Progenitor cell of endocrine pancreas (in vitro differentiated cells): ENCODE data around the gene DPYSL5. TPM values are rescaled to one million over a fixed set of nuclear protein-coding genes. Genes with fewer than 3 reads are reported as not detected.

ENCODE experiments used
- DNase-seq: peaks from one replicate; pipeline ENCODE4 v3.0.0; 2021; ENCODE audit warnings: low spot score; ENCODE audit not compliant: unreplicated experiment
- H3K27ac Mint-ChIP-seq: 2 replicates; pipeline ENCODE4 v1.8.0; 2021; ENCODE audit warnings: mild to moderate bottlenecking, moderate library complexity, mixed read lengths
- H3K27me3 Mint-ChIP-seq: 2 replicates; pipeline ENCODE4 v1.8.0; 2021; ENCODE audit warnings: mixed read lengths
- H3K36me3 Mint-ChIP-seq: 2 replicates; pipeline ENCODE4 v1.8.0; 2022; ENCODE audit warnings: mixed read lengths; ENCODE audit not compliant: insufficient read depth
- H3K4me1 Mint-ChIP-seq: 2 replicates; pipeline ENCODE4 v1.8.0; 2021; ENCODE audit warnings: low read depth, mixed read lengths
- H3K4me3 Mint-ChIP-seq: 2 replicates; pipeline ENCODE4 v1.8.0; 2021; ENCODE audit warnings: low read depth, mild to moderate bottlenecking, moderate library complexity, mixed read lengths
- H3K9me3 Mint-ChIP-seq: 2 replicates; pipeline ENCODE4 v1.8.0; 2021; ENCODE audit warnings: low read depth, mixed read lengths
- total RNA-seq: library from RNA; stranded (reverse); gene quantifications from 2 replicates; pipeline ENCODE4 v1.2.1, GENCODE V29; 2021
- TF ChIP-seq, protein P1 (sequence below): fragments of 200-600 bp; sonication (generic); IDR thresholded peaks from one replicate; pipeline ENCODE4 v1.5.0; 2021; ENCODE audit warnings: antibody characterized with exemption, mild to moderate bottlenecking; ENCODE audit not compliant: unreplicated experiment

The DPYSL5 gene
- total RNA-seq, 1 donor from 2014 or later: 75.0 TPM

DNA sequence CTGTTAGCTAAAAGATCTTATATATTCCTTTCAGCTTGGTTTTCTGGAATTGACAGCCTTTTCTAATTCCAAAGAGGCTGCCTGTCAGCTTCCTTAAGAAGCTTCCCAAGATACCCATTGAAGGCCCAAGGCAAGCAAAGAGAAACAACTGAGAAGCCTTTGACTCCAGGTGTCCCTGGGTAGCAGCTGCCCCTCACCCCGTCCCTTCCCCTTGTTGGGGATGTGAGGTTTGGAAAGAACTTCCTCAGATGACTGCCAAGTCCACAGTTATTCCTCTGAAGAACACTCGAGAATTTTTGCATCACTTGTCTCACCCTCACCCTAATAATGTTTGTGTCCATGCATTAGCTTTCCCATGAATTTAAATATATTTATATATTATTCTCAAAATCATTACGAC lies 135.8 kb downstream of the DPYSL5 start:
- Mint-ChIP-seq H3K4me1 (peaks cover 3% of the 10 kb centered on the region), H3K27ac (no peak overlapping the region), H3K4me3 (no peak overlapping the region), H3K36me3 (no peaks in the 10 kb centered on the region), H3K9me3 (no peaks in the 10 kb centered on the region), H3K27me3 (peaks cover 3% of the 10 kb centered on the region)
- DNase-seq: no peak
- TF ChIP-seq, protein P1, sequence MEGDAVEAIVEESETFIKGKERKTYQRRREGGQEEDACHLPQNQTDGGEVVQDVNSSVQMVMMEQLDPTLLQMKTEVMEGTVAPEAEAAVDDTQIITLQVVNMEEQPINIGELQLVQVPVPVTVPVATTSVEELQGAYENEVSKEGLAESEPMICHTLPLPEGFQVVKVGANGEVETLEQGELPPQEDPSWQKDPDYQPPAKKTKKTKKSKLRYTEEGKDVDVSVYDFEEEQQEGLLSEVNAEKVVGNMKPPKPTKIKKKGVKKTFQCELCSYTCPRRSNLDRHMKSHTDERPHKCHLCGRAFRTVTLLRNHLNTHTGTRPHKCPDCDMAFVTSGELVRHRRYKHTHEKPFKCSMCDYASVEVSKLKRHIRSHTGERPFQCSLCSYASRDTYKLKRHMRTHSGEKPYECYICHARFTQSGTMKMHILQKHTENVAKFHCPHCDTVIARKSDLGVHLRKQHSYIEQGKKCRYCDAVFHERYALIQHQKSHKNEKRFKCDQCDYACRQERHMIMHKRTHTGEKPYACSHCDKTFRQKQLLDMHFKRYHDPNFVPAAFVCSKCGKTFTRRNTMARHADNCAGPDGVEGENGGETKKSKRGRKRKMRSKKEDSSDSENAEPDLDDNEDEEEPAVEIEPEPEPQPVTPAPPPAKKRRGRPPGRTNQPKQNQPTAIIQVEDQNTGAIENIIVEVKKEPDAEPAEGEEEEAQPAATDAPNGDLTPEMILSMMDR: no peak

DNA sequence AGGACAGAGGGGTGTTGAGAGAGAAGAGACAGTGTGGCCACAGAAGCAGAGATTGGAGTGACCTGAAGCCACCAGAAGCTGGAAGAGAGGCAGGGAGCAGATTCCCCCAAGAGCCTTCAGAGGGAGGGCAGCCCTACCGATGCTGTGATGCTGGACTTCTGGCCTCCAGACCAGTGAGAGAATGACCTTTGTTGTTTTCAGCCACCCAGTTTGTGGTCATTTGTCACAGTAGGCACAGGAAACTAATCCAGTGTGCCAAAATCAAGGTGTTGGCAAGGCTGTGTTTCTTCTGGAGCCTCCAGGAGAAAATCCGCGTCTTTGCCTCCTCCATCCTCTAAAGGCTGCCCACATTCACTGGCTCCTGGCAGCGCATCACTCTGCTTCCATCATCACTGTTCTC lies 137.9 kb downstream of the DPYSL5 start:
- TF ChIP-seq, protein P1: no peak
- H3K27ac Mint-ChIP-seq: no peak overlapping the region
- H3K9me3 Mint-ChIP-seq: no peaks in the 10 kb centered on the region
- peaks cover 3% of the 10 kb centered on the region for H3K4me1 Mint-ChIP-seq
- H3K4me3 Mint-ChIP-seq: no peak overlapping the region
- H3K27me3 Mint-ChIP-seq: no peaks in the 10 kb centered on the region
- no peaks in the 10 kb centered on the region for H3K36me3 Mint-ChIP-seq
- DNase-seq: no peak

DNA sequence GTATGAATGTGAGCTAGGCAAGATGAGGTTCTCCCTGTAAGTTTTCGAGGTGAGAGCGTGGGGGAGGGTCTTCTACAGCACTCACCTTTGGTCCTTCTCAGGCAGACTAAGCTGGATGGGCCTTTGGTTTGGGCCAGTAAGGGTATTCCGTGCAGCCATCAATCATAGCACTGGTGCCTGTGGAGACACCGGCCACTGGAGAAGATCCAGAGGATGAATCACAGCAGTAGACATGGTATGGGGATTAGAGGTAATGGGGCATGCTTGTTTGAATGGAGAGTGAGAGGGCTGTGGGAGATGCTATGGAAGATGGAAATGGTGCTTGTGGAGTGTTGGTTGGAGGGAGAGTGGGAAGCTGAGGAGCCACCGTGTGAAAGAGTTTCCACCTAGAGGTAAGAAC lies 138.6 kb downstream of the DPYSL5 start:
- Mint-ChIP-seq H3K27me3 (no peaks in the 10 kb centered on the region), H3K4me3 (no peak overlapping the region), H3K27ac (no peak overlapping the region), H3K4me1 (peaks cover 3% of the 10 kb centered on the region), H3K9me3 (no peaks in the 10 kb centered on the region), H3K36me3 (no peaks in the 10 kb centered on the region)
- DNase-seq: no peak
- TF ChIP-seq, protein P1: no peak

DNA sequence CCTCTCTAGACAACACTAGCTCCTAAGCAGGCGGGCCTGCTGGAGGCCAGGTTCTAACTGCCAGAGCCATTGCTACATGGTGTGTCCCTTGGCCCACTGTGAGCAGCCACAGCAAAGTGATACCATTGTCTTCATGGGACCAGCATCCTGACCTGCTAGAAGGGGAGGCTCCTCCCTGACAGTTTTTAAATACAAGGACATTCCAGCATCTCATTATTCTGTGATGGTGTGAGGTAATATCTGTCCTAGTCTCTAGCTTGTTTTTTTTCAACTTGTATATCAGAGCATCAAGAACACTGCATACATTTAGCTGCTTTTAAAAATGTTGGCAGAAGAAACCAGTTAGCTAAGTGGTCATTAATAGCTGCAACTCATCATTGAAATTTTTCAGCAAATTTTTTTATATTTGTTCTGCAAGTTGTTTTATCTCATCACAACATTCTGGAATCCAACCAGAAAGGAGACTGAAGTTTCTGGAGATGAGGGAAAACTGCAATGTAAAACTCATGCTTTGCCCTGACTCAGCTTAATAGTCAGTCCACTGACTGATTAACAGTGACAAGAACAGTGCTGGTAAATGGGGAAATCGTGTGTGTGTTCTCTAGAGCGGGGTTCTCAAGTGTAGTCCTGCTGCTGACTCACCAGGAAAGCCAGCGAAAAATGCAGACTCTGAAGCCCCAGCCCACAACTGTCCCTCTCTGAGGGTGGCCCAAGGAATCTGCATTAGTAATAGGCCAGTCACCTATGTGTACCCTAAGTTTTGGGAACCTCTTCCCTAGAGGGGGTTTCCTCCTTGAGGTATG lies 140.3 kb downstream of the DPYSL5 start:
- no peaks in the 10 kb centered on the region for H3K36me3 Mint-ChIP-seq
- H3K4me3 Mint-ChIP-seq: no peak overlapping the region
- TF ChIP-seq, protein P1: no peak
- no peak for DNase-seq
- H3K4me1 Mint-ChIP-seq: peaks cover 2% of the 10 kb centered on the region
- H3K27me3 Mint-ChIP-seq: no peaks in the 10 kb centered on the region
- H3K9me3 Mint-ChIP-seq: no peaks in the 10 kb centered on the region
- H3K27ac Mint-ChIP-seq: no peak overlapping the region

DNA sequence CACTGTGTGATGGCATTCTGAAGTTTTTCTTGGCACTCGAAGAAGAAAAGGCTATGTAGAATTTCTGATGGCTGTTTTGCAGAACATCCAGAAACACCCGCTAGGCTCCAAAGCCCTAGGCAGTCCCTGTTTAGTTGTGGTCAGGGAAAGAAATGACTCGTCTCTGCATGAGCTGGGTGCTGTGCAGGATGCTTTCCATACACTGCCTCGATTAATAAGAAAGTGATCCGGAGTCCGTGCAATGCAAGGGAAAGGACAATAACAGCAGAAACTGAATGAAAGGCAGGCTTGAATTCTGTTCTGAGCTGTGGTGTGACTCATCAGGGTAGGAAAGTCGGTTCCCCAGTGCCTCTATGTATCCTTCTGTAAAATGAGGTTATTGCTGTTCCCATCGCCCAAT lies 141.2 kb downstream of the DPYSL5 start:
- no peak for DNase-seq
- Mint-ChIP-seq H3K4me3 (no peak overlapping the region), H3K36me3 (no peaks in the 10 kb centered on the region), H3K9me3 (no peaks in the 10 kb centered on the region), H3K4me1 (peaks cover 2% of the 10 kb centered on the region), H3K27ac (no peak overlapping the region), H3K27me3 (no peaks in the 10 kb centered on the region)
- TF ChIP-seq, protein P1: no peak
